Stomach smooth muscle (tissue), 2 donors: ENCODE measurements around the gene NKD2.

Experiments used
- H3K27ac ChIP-seq: one replicate; pipeline ENCODE4 v1.7.0; 2013; ENCODE audit warnings: mild to moderate bottlenecking, low read length, inconsistent platforms
- H3K27me3 ChIP-seq, 2 donors: one replicate each; pipeline ENCODE4 v1.7.0; 2013; ENCODE audit warnings: low read length in 2 of 2; ENCODE audit not compliant: insufficient read depth in 2 of 2, control insufficient read depth in 1 of 2
- H3K36me3 ChIP-seq, 2 donors: one replicate each; pipeline ENCODE4 v1.7.0; 2013; ENCODE audit warnings: low read length in 2 of 2; ENCODE audit not compliant: control insufficient read depth in 2 of 2, insufficient read depth in 2 of 2
- H3K4me1 ChIP-seq: one replicate; pipeline ENCODE4 v1.7.0; 2013; ENCODE audit warnings: low read length; ENCODE audit not compliant: control insufficient read depth, insufficient read depth
- H3K4me3 ChIP-seq, 2 donors: one replicate each; pipeline ENCODE4 v1.7.0; 2013; ENCODE audit warnings: low read length in 2 of 2
- H3K9ac ChIP-seq, 2 donors: one replicate each; pipeline ENCODE4 v1.7.0; 2013; ENCODE audit warnings: low read length in 2 of 2, mild to moderate bottlenecking in 1 of 2
- H3K9me3 ChIP-seq, 2 donors: one replicate each; pipeline ENCODE4 v1.7.0; 2013; ENCODE audit warnings: low read length in 2 of 2; ENCODE audit not compliant: control insufficient read depth in 2 of 2
- donor health status: healthy.
- donor health status: Pancreatic carcinoma.

Gene NKD2

DNA sequence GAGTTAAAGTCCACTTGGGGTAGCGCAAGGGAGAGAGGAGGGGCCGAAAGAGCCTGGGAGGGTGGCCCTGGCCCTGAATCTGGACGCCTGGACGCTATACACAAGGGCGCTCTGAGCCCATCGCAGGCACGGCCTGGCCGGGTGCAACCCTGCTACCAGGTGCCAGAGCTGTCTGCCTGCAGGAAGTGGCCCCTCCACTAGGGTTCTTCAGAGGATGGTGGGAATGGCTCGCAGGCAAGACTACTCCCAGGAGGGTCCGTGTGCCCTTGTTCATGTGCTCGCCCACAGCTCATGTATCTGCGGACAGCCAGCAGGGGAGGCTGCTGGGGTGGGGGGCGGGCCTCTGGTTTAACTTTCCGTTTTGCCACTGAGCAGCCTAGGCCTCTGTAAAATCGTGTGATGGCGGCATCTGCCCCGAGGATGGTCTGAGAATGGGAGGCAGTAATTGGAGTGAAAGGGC lies 1.4 kb upstream of the NKD2 start:
- H3K4me1 ChIP-seq = peaks cover 34% of the 10 kb centered on the region

DNA sequence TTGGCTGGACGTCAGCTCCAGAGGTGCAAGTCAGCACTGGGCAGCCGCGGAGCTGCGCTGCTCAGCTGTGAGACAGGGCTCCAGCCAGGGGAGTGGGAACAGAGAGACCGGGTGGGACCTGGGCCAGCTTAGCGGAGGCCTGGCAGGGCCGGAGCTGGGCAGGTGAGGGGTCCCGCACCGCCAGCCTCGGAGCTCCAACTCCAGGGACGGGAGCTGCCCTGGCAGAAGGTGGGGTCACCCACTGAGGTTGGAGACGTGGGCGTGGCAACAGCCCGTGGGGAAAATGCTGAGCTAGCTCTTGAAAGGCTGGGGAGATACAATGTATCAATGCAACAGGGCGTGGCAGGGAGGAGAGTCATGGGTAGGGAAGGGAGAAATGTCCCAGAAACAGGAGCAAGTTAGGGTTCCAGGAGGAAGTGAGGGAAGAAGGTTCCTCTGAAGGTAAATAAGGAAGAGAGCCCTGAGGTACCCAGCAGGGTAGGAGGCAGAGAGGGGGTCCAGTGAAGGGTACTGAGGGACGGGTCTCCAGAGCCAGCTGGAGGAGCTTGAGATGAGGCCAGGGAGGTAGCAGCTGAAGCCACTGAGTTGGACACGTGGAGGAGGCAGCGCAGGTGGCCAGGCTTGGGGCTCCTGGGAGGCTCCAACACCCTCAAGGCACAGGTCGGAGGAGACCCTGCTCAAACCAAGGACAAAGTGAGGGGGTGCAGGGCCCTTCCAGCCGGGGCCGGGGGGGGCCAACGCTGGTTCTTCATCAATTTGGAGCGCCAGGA lies 736 bp upstream of the NKD2 start:
- Histone ChIP-seq H3K27ac (no peak overlapping the region), H3K9ac (no peak overlapping the region), H3K9me3 (no peaks in the 10 kb centered on the region), H3K4me1 (peaks cover 34% of the 10 kb centered on the region), H3K36me3 (no peaks in the 10 kb centered on the region), H3K27me3 (peaks cover 19 to 38% of the 10 kb centered on the region in 2 donors), H3K4me3 (no peak overlapping the region)

More for the DNA sequence above, 1.4 kb upstream of the NKD2 start:
- Histone ChIP-seq H3K27ac (no peak overlapping the region), H3K9ac (no peak overlapping the region), H3K4me3 (no peak overlapping the region), H3K9me3 (no peaks in the 10 kb centered on the region), H3K36me3 (no peaks in the 10 kb centered on the region), H3K27me3 (peaks cover 19 to 38% of the 10 kb centered on the region in 2 donors)

DNA sequence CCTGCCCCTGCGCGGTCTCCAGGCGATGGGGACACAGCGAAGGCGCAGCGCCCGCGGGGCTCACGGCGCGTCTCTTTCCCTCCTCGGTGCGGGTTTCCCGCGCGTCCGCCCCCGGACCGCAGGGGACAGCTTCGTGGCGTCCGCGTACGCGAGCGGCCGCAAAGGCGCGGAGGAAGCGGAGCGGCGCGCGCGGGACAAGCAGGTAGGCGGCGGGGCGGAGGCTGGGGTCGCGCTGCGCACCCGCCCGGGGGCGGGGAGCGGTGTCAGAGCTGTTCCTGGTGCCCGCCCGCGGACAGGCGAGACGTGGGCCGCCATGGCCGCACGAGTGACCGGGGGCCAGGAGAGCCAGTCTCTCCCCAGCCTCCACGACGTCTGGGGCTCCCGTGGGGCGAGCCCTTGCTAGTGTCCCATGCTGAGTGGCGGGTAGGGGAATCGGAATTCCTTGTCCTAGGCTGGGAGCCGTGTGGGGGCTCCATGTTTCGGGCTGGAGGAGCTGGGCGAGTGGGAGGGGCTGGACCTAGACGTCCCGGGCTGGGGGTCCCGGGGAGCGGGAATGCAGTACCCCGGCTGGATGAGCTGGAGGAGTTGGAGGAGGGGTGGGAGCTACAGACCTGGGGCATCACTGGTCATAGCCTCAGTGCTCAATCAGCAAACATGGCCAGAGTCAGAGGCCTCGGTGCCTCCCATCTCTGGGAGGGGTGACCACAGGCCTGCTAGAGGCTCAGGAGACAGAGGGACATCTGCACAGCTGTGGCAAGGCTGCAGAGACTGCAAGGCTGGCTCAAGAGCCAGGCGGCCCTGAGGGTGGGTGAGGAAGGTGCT lies 968 bp downstream of the NKD2 start:
- Histone ChIP-seq H3K27me3 (peaks cover 19 to 38% of the 10 kb centered on the region in 2 donors), H3K9ac (no peak overlapping the region), H3K9me3 (no peaks in the 10 kb centered on the region), H3K27ac (no peak overlapping the region), H3K4me1 (peaks cover 27% of the 10 kb centered on the region), H3K4me3 (peak overlapping the region; percentile 19 to 64), H3K36me3 (no peaks in the 10 kb centered on the region)

DNA sequence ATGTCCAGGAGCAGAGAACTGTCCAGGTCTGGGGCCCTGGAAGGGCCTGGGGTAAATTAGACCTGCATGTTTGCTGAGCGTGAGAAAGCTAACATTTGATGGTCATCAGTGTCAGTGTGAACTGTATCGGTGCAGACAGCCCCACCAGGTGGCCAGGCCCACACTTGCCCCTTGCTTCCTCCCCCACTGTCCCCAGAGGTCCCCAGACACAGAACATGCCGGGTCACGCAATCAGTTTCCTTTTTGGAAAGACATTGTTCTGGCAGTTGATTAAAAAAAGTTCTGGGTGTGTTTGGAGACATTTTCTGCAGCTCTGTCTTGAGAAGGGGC lies 1.5 kb downstream of the NKD2 start:
- Histone ChIP-seq H3K27ac (no peak overlapping the region), H3K9me3 (no peaks in the 10 kb centered on the region), H3K27me3 (peaks cover 19 to 36% of the 10 kb centered on the region in 2 donors), H3K9ac (no peak overlapping the region), H3K4me1 (peaks cover 22% of the 10 kb centered on the region), H3K4me3 (peak overlapping the region in 1 of 2 donors; percentile 64), H3K36me3 (no peaks in the 10 kb centered on the region)

DNA sequence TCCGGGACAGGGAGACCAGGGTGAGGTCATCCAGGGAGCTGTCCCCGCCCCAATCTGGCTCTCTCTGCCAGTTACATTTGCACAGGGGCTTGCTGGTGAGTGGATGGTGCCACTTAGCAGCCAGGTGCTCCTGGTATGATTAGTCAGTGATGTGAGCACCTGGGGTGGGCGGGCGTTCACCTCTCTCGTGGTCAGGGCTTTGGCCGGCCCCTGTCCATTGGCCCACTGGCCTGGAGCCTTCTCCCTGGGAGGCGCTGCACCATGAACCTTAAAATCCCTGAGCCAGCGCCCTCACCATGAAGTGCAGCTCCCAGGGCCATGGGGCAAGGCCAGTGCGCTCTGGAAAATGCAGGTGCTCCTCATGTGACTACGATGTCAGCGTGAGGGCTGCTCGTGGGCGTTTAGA lies 2.0 kb downstream of the NKD2 start:
- peaks cover 19 to 31% of the 10 kb centered on the region in 2 donors for H3K27me3 ChIP-seq
- no peak overlapping the region for H3K9ac ChIP-seq
- no peak overlapping the region for H3K4me3 ChIP-seq
- no peaks in the 10 kb centered on the region for H3K36me3 ChIP-seq
- H3K27ac ChIP-seq = no peak overlapping the region
- H3K9me3 ChIP-seq = no peaks in the 10 kb centered on the region
- H3K4me1 ChIP-seq = peaks cover 18% of the 10 kb centered on the region

DNA sequence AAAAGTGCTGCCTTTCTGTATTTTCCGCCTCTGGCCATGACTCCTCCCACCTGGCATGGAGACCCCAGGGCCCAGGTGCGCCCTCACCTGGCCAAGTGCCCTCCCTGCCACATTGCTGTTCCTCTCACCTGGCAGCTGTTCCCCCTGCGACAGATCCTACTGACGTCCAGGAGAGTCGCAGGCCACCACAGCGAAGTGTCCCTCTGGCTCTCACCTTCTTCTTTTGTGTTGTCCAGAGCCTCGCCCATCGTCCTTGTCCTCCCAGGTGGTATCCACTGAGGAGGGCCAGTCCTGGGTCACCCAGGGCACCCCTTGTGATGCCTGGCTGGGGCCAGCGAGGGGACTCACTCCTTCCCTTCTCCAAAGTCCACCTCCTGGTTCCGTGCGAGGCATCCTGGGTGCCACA lies 2.6 kb downstream of the NKD2 start:
- Histone ChIP-seq H3K9ac (no peak overlapping the region), H3K27ac (no peak overlapping the region), H3K4me3 (no peak overlapping the region), H3K27me3 (peaks cover 19 to 30% of the 10 kb centered on the region in 2 donors), H3K36me3 (no peaks in the 10 kb centered on the region), H3K4me1 (peaks cover 15% of the 10 kb centered on the region), H3K9me3 (no peaks in the 10 kb centered on the region)

DNA sequence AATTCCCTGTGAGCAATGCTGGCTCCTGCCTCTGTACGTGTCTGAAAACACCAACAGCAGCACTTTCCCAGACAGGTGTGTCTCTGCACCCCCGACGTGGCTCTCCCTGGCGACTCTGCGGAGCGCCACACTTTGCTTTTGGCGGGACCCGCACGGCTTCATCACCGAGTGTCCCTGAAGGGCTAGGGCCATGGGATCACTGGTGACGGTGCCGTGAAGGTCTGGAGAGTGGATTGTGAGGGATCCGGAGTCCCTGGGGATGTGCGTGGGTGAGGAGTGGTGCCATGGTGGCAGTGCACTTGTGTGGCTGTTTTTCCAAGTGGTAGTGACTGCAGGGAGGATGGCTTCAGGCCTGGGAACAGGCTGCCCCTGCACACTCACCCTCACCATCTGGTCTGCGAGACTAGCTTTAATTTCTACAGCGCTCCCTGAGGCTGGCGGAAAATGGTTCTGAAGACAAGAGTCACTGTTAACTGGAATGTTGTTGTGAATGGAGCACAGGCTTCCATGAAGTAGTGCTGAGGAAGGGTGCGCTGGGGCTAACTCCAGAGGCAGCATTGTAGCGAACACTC lies 3.2 kb downstream of the NKD2 start:
- Histone ChIP-seq H3K9ac (no peak overlapping the region), H3K4me1 (peaks cover 15% of the 10 kb centered on the region), H3K4me3 (no peak overlapping the region), H3K9me3 (no peaks in the 10 kb centered on the region), H3K27me3 (peaks cover 19 to 30% of the 10 kb centered on the region in 2 donors), H3K27ac (no peak overlapping the region), H3K36me3 (no peaks in the 10 kb centered on the region)

DNA sequence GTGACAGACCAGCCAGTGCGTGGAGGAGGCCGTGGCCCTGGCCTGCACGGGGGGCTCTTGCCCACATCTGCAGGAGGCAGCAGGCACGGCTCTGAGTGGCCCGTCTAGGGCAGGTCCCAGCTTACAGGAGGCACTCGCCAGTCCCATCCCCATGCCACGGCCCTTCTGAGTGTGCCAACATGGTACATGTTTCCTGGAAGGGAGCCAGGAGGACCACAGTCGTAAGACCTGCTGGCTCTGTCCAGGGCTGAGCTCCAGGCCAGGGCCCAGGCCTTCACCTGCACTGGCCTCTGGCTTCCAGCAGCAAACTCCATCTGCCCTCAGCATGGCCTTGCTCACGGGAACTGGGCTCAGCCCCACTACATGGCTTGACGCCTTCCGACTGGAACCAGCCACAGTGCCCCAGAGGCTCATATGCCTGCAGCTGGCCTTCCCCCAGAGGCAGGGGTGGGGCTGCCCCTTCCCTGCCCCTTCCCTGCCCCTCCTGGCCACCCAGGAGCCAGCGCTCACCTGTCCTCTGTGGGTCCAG lies 3.8 kb downstream of the NKD2 start:
- H3K9ac ChIP-seq = no peak overlapping the region
- H3K27ac ChIP-seq = no peak overlapping the region
- no peaks in the 10 kb centered on the region for H3K9me3 ChIP-seq
- H3K36me3 ChIP-seq = no peaks in the 10 kb centered on the region
- no peak overlapping the region for H3K4me3 ChIP-seq
- peaks cover 15% of the 10 kb centered on the region for H3K4me1 ChIP-seq
- H3K27me3 ChIP-seq = peaks cover 19 to 30% of the 10 kb centered on the region in 2 donors

DNA sequence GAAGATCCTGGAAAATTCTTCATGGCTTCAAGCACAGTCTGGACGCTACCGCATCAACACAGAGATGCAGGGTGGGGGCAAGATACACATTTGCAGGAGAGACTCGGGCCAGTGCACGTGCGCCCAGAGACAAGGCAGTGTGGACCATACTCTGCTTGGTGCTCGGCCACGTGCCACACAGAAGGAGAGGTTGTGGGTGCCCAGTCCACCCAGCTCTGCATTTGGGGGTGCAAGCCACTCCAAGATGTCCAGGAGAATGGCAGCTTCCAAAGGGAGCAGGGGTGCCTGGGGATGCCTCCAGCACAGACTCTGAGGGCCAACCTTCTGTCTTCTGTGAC lies 4.3 kb downstream of the NKD2 start:
- Histone ChIP-seq H3K27ac (no peak overlapping the region), H3K9me3 (no peaks in the 10 kb centered on the region), H3K27me3 (peaks cover 19 to 30% of the 10 kb centered on the region in 2 donors), H3K36me3 (no peaks in the 10 kb centered on the region), H3K4me1 (peaks cover 15% of the 10 kb centered on the region), H3K9ac (no peak overlapping the region), H3K4me3 (no peak overlapping the region)

DNA sequence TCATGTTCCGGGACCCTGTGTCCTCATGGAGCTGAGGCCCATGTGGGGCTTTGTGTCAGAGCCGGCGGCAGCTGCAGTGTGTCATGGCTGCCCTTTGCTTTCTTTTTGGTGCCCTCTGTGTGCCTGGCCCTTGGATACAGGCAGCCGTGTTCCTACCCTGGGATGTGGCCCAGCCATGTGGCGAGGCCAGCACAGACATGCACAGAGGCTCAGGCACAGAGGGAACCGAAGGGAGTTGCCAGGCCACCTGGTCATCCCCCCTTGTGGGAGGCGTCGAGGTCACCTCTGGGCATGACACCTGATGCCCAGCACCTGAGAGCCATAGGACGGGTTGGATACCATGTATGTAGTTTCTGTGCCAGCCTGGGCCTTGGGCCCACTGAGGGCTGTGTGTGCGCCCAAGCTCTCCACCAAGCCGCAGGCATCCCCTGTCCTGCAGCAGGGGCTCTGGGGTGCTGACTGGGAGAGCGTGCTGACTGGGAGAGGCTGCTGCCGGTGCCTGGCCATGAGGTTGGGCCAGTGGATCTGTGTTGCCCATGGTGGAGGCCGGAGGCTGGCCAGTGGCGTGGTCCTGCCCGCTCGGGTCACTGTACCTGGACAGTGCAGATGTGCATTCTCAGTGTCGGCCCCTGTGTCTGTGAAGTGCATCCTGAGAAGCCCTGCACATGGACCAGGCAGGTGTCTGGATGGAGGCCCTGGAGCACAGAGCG lies 4.8 kb downstream of the NKD2 start:
- no peaks in the 10 kb centered on the region for H3K9me3 ChIP-seq
- no peaks in the 10 kb centered on the region for H3K36me3 ChIP-seq
- H3K27me3 ChIP-seq = peaks cover 19 to 27% of the 10 kb centered on the region in 2 donors
- no peak overlapping the region for H3K27ac ChIP-seq
- H3K9ac ChIP-seq = no peak overlapping the region
- H3K4me3 ChIP-seq = no peak overlapping the region
- H3K4me1 ChIP-seq = peaks cover 12% of the 10 kb centered on the region
